Right lobe of liver (tissue), 6 donors: ENCODE data around the gene FPR2. TPM values are rescaled to one million over a fixed set of nuclear protein-coding genes. Genes with fewer than 3 reads are reported as not detected.
"Not testable (repeated sequence)": the region's sequence is repeated elsewhere in the genome, so short reads cannot be mapped to it uniquely, and the experiment has no call there.

ENCODE experiments used
- ATAC-seq, 4 donors: fragments of 200-7000 bp; cut with Tn5 transposase; one replicate each; pipeline ENCODE4 v1.9.1; 2020; ENCODE audit warnings: mild to moderate bottlenecking in 4 of 4, moderate library complexity in 4 of 4
- DNase-seq, 3 donors: peaks; one replicate each; pipeline ENCODE4 v3.0.0-alpha.2; 2020
- H3K27ac ChIP-seq, 3 donors: fragments of 200-600 bp; one replicate each; pipeline ENCODE4 v1.8.0; 2022
- H3K27me3 ChIP-seq, 2 donors: fragments of 200-600 bp; one replicate each; pipeline ENCODE4 v1.8.0; 2022
- H3K36me3 ChIP-seq, 4 donors: fragments of 200-600 bp; sonication (generic) in 1 of 4; one replicate each; pipeline versions ENCODE4 v1.5.1 to v1.8.0; 2017 to 2022; ENCODE audit warnings: control low read depth in 1 of 4
- H3K4me1 ChIP-seq, 4 donors: fragments of 200-600 bp; sonication (generic) in 1 of 4; one replicate each; pipeline versions ENCODE4 v1.5.1 to v1.8.0; 2017 to 2022; ENCODE audit warnings: control low read depth in 1 of 4
- H3K4me3 ChIP-seq, 3 donors: fragments of 200-600 bp; one replicate each; pipeline ENCODE4 v1.8.0; 2022
- H3K9me3 ChIP-seq, 4 donors: fragments of 200-600 bp; sonication (generic) in 1 of 4; one replicate each; pipeline versions ENCODE4 v1.5.1 to v1.8.0; 2017 to 2022; ENCODE audit warnings: control low read depth in 1 of 4
- POLR2A ChIP-seq: fragments of 450-650 bp; IDR thresholded peaks from one replicate; pipeline ENCODE4 v1.6.1; 2017; ENCODE audit warnings: antibody characterized with exemption, mild to moderate bottlenecking
- WGBS: methylation state at CpG from one replicate; pipeline ENCODE4 v1.1.6; 2018; ENCODE audit warnings: low coverage, low lambda C conversion rate; ENCODE audit not compliant: insufficient coverage; ENCODE audit errors: missing lambda C conversion rate; 5-methylcytosine and 5-hydroxymethylcytosine counted together
- intact Hi-C, 2 donors: fragments of 100-400 bp; cut with DNase I; formaldehyde crosslinking; loops; one replicate each; pipeline versions ENCODE4 v1.11.2 to v1.14.1; 2022
- total RNA-seq, 6 experiments: library from RNA; depleted of rRNA in 2 of 6; stranded (reverse); fragments of >200 nt in 2 of 6; fragmentation: NEBNext Ultra II Directional in 3 of 6; extraction: Animal tissue kit (Norgen Biotek cat#: 25700) in 3 of 6; gene quantifications; one replicate each; pipeline versions ENCODE4 v1.1.0 to v1.2.4, GENCODE V29; 2016 to 2023
- TF ChIP-seq, protein P1 (sequence below), 4 donors: fragments of 200-600 bp in 3 of 4; fragments of 450-650 bp in 1 of 4; IDR thresholded peaks; one replicate each; pipeline versions ENCODE4 v1.5.1 to v1.8.0; 2016 to 2022; ENCODE audit warnings: antibody characterized with exemption in 4 of 4, mild to moderate bottlenecking in 2 of 4
- donor health status: DM: no; HTN: yes; CAD: no.
- donor health status: DM: no; HTN: no; CAD: no.
- donor health status: DM: no; HTN: no; CAD: no.
- donor health status: DM: no; HTN: yes; CAD: no.
- donor health status: DM: no; HTN: yes; CAD: no.

The FPR2 gene
- total RNA-seq, 6 experiments from 2014 or later = 0.75 to 1.6 (median 1.1) TPM

GRCh38 chr19:51800473-51801244, 39.7 kb downstream of the FPR2 start:
- 44% methylated on average over 7 of the region's 7 CpGs for WGBS
- peak in 2 of 3 donors; percentile 59 to 71 for DNase-seq
- no peaks in the 10 kb centered on the region for H3K36me3 ChIP-seq
- H3K4me3 ChIP-seq = no peak overlapping the region
- H3K27me3 ChIP-seq = no peaks in the 10 kb centered on the region
- intact Hi-C loops = no loop called here
- H3K4me1 ChIP-seq = peaks cover 0 to 4% (median 0%) of the 10 kb centered on the region in 4 donors
- peak; percentile 25 to 61 (median 52) for ATAC-seq
- no peaks in the 10 kb centered on the region for H3K9me3 ChIP-seq
- TF ChIP-seq POLR2A = no peak
- TF ChIP-seq, protein P1, sequence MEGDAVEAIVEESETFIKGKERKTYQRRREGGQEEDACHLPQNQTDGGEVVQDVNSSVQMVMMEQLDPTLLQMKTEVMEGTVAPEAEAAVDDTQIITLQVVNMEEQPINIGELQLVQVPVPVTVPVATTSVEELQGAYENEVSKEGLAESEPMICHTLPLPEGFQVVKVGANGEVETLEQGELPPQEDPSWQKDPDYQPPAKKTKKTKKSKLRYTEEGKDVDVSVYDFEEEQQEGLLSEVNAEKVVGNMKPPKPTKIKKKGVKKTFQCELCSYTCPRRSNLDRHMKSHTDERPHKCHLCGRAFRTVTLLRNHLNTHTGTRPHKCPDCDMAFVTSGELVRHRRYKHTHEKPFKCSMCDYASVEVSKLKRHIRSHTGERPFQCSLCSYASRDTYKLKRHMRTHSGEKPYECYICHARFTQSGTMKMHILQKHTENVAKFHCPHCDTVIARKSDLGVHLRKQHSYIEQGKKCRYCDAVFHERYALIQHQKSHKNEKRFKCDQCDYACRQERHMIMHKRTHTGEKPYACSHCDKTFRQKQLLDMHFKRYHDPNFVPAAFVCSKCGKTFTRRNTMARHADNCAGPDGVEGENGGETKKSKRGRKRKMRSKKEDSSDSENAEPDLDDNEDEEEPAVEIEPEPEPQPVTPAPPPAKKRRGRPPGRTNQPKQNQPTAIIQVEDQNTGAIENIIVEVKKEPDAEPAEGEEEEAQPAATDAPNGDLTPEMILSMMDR (IDR thresholded peaks at IDR 0.05) = no peak
- H3K27ac ChIP-seq = peak overlapping the region; percentile 36 to 72 (median 69)

GRCh38 chr19:51802775-51803174, 41.8 kb downstream of the FPR2 start:
- H3K4me1 ChIP-seq = peaks cover 0 to 4% (median 0%) of the 10 kb centered on the region in 4 donors
- H3K9me3 ChIP-seq = no peaks in the 10 kb centered on the region
- intact Hi-C loops = no loop called here
- no peaks in the 10 kb centered on the region for H3K36me3 ChIP-seq
- TF ChIP-seq, protein P1 (IDR thresholded peaks at IDR 0.05) = no peak
- TF ChIP-seq POLR2A = no peak
- 49% methylated on average over 2 of the region's 2 CpGs for WGBS
- no peak overlapping the region for H3K27ac ChIP-seq
- no peak overlapping the region for H3K4me3 ChIP-seq
- no peak for ATAC-seq
- H3K27me3 ChIP-seq = no peaks in the 10 kb centered on the region
- no peak for DNase-seq

DNA sequence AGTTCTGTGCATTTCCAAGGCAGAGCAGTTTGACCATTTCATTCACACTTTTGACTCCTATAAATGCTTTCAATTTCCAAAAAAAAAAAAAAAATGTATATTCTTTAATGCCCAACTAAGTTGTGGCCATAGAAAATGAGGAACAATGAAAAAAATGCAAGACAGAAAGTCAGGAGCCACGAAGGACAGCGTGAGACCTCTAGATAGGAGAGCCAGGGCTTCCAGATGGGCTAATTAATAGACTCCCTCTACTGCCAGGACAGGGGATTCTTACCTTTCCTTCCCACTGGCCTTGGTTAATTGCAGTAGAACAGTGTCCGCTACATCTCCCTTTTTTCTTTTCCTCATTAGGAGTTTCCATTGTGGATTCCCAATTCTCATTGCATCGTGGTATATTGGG, 42.5 kb downstream of the FPR2 start:
- Histone ChIP-seq H3K27me3 (no peaks in the 10 kb centered on the region), H3K27ac (peak overlapping the region in 2 of 3 donors; percentile 11 to 16), H3K9me3 (no peaks in the 10 kb centered on the region), H3K4me3 (no peak overlapping the region), H3K4me1 (peaks cover 0 to 4% (median 0%) of the 10 kb centered on the region in 4 donors), H3K36me3 (no peaks in the 10 kb centered on the region)
- DNase-seq (no peak), ATAC-seq (no peak)
- intact Hi-C loops = no loop called here
- TF ChIP-seq, protein P1 (IDR thresholded peaks at IDR 0.05) = no peak
- no peak for TF ChIP-seq POLR2A
- WGBS = 46% methylated on average over 4 of the region's 4 CpGs

- Histone ChIP-seq H3K36me3 (no peaks in the 10 kb centered on the region), H3K27me3 (no peaks in the 10 kb centered on the region), H3K27ac (peak overlapping the region in 2 of 3 donors; percentile 16 to 25), H3K4me3 (no peak overlapping the region), H3K4me1 (peaks cover 0 to 4% (median 0%) of the 10 kb centered on the region in 4 donors), H3K9me3 (no peaks in the 10 kb centered on the region)
- TF ChIP-seq, protein P1 (IDR thresholded peaks at IDR 0.05) = no peak
- TF ChIP-seq POLR2A = no peak
- 14% methylated on average over 5 of the region's 5 CpGs for WGBS
- peak in 1 of 4 donors; percentile 9 for ATAC-seq
- no peak for DNase-seq
- intact Hi-C loops = no loop called here
These were observed 43.0 kb downstream of the FPR2 start for GRCh38 chr19:51803967-51804366.

- intact Hi-C loops, ATAC-seq, DNase-seq, H3K9me3 ChIP-seq, H3K27me3 ChIP-seq, H3K4me3 ChIP-seq, H3K36me3 ChIP-seq, H3K4me1 ChIP-seq: not testable (repeated sequence)
- peak overlapping the region in 2 of 3 donors; percentile 16 to 25 for H3K27ac ChIP-seq
- WGBS = 63% methylated on average over 6 of the region's 9 CpGs
These were observed 43.8 kb downstream of the FPR2 start for GRCh38 chr19:51804789-51805188.
